Mucosa of stomach (tissue), 1 donor: ENCODE results near the gene TBX10.
"Not testable (repeated sequence)": the region's sequence is repeated elsewhere in the genome, so short reads cannot be mapped to it uniquely, and the experiment has no call there.

Experiments used
- H3K27me3 ChIP-seq: one replicate; pipeline ENCODE4 v1.7.0; 2013; ENCODE audit warnings: mild to moderate bottlenecking, low read length; ENCODE audit not compliant: control insufficient read depth, insufficient read depth
- H3K36me3 ChIP-seq: one replicate; pipeline ENCODE4 v1.7.0; 2013; ENCODE audit warnings: low read length; ENCODE audit not compliant: control insufficient read depth, insufficient read depth
- H3K4me1 ChIP-seq: one replicate; pipeline ENCODE4 v1.7.0; 2013; ENCODE audit warnings: mild to moderate bottlenecking, low read length; ENCODE audit not compliant: control insufficient read depth, insufficient read depth
- H3K4me3 ChIP-seq: one replicate; pipeline ENCODE4 v1.7.0; 2013; ENCODE audit warnings: low read length
- H3K9ac ChIP-seq: one replicate; pipeline ENCODE4 v1.7.0; 2013; ENCODE audit warnings: mild to moderate bottlenecking, low read length, moderate library complexity
- H3K9me3 ChIP-seq: one replicate; pipeline ENCODE4 v1.7.0; 2013; ENCODE audit warnings: mild to moderate bottlenecking, low read length, moderate library complexity; ENCODE audit not compliant: control insufficient read depth
- donor health status: Pancreatic carcinoma.

Gene TBX10

GRCh38 chr11:67604815-67605214, 34.7 kb downstream of the TBX10 start:
- H3K4me1 ChIP-seq: peaks cover 15% of the 10 kb centered on the region
- no peak overlapping the region for H3K9ac ChIP-seq
- no peak overlapping the region for H3K4me3 ChIP-seq
- no peaks in the 10 kb centered on the region for H3K36me3 ChIP-seq
- H3K9me3 ChIP-seq: no peaks in the 10 kb centered on the region
- H3K27me3 ChIP-seq: no peaks in the 10 kb centered on the region

DNA sequence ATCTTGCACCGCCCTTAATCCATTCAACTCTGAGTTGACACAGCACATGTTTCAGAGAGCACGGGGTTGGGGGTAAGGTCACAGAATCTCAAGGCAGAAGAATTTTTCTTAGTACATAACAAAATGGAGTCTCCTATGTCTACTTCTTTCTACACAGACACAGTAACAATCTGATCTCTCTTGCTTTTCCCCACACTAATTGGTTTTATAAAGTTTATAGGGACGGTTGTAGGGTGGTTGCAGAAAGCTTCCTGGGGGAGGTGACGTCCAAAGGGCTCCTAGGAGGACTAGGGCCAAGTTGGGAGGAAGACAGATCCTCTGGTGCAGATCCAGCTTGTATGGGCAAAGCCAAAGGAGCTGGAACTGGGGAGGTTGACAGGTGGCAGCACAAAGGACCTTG, 35.4 kb downstream of the TBX10 start:
- H3K27me3 ChIP-seq, H3K9ac ChIP-seq, H3K36me3 ChIP-seq, H3K4me3 ChIP-seq, H3K9me3 ChIP-seq: not testable (repeated sequence)
- peaks cover 15% of the 10 kb centered on the region for H3K4me1 ChIP-seq

DNA sequence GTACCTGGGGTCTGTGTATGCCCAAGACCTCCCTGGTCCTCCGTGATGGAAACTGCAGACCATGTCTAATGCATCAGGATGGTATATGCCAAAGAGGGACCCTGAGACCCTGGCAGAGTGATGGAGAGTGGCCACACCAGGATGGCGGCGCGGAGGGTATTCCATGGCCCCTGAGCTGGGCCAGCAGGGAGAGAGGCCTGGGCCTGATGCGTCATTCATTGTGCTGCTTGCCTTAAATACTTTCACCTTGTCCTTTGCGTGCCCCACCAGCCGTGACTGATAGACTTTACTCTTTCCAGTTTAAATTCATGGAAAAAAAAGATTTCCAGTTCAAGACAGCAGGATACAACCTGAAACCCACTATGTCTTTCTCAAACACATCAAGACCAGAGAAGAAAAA, 38.5 kb downstream of the TBX10 start:
- Histone ChIP-seq H3K4me1 (no peaks in the 10 kb centered on the region), H3K27me3 (no peaks in the 10 kb centered on the region), H3K9ac (no peak overlapping the region), H3K4me3 (no peak overlapping the region), H3K9me3 (no peaks in the 10 kb centered on the region), H3K36me3 (no peaks in the 10 kb centered on the region)

DNA sequence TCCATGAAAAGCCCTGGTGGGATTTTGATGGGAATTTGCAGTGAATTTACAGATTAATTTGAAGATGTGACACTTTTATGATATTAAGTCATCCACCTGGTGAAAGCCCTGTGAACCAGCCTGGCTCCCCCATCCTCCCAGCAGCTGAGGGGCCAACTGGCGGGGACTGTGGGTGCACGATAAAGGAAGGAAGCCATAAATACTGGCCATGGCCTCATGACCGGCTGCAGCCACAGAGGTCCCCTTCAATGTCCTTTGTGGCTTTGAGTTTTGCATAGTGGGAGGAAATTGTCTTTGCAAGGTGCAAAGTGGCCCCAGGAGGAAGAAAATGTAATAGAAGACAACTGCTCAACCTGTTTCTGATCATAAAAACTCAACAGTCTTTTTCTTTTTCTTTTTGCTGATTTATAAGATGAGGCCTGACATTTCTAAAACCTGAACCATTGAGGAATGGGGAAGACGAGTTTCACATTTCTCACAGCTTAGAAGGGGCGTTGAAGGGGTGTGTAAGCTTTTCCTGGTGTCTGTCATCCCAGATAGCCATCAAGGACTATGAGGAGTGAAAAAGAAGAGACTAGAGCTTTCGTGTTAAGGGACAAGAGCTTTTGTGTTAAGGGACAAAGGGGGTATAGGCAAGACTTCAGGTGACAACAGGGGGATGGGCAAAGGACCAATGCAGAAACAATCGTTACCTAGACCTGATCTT, 39.1 kb downstream of the TBX10 start:
- Histone ChIP-seq H3K4me3 (no peak overlapping the region), H3K4me1 (no peaks in the 10 kb centered on the region), H3K9ac (no peak overlapping the region), H3K36me3 (no peaks in the 10 kb centered on the region), H3K9me3 (no peaks in the 10 kb centered on the region), H3K27me3 (no peaks in the 10 kb centered on the region)

- Histone ChIP-seq H3K9me3 (no peaks in the 10 kb centered on the region), H3K27me3 (no peaks in the 10 kb centered on the region), H3K9ac (no peak overlapping the region), H3K4me1 (no peaks in the 10 kb centered on the region), H3K36me3 (no peaks in the 10 kb centered on the region), H3K4me3 (no peak overlapping the region)
These were observed 40.4 kb downstream of the TBX10 start for GRCh38 chr11:67599149-67599548.

DNA sequence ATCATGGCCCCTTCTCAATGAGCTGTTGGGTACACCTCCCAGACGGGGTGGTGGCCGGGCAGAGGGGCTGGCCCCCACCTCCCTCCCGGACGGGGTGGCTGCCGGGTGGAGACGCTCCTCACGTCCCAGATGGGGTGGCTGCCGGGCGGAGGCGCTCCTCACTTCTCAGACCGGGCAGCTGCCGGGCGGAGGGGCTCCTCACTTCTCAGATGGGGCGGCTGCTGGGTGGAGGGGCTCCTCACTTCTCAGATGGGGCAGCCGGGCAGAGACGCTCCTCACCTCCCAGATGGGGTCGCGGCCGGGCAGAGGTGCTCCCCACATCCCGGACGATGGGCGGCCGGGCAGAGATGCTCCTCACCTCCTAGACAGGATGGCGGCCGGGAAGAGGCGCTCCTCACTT, 41.6 kb downstream of the TBX10 start:
- H3K27me3 ChIP-seq, H3K9ac ChIP-seq, H3K9me3 ChIP-seq, H3K36me3 ChIP-seq, H3K4me1 ChIP-seq, H3K4me3 ChIP-seq: not testable (repeated sequence)

GRCh38 chr11:67597458-67597857, 42.1 kb downstream of the TBX10 start:
- H3K9me3 ChIP-seq, H3K36me3 ChIP-seq, H3K9ac ChIP-seq, H3K4me3 ChIP-seq, H3K4me1 ChIP-seq, H3K27me3 ChIP-seq: not testable (repeated sequence)

GRCh38 chr11:67596753-67597300, 42.7 kb downstream of the TBX10 start:
- Histone ChIP-seq H3K27me3 (no peaks in the 10 kb centered on the region), H3K9me3 (no peaks in the 10 kb centered on the region), H3K9ac (no peak overlapping the region), H3K36me3 (no peaks in the 10 kb centered on the region), H3K4me1 (no peaks in the 10 kb centered on the region), H3K4me3 (no peak overlapping the region)

GRCh38 chr11:67594480-67594879, 45.1 kb downstream of the TBX10 start:
- H3K4me1 ChIP-seq: no peaks in the 10 kb centered on the region
- no peaks in the 10 kb centered on the region for H3K36me3 ChIP-seq
- H3K27me3 ChIP-seq: no peaks in the 10 kb centered on the region
- no peaks in the 10 kb centered on the region for H3K9me3 ChIP-seq
- H3K4me3 ChIP-seq: no peak overlapping the region
- no peak overlapping the region for H3K9ac ChIP-seq

DNA sequence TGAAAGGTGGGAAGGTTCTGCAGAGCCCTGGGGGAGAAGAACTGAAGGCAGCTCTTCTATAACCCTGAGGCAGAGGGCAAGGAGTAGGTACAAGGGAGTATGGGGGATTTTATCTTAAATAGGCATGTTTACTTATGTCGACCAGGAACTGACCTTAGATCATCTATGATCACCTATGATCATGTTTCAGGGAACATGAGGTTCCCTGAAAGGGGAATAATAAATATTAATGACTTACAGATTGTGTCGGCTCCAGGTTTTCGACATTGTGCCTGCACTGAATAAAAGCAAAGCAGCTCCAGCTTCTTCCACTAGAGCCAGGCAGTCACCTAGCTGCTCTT, 46.0 kb downstream of the TBX10 start:
- H3K36me3 ChIP-seq: no peaks in the 10 kb centered on the region
- H3K4me3 ChIP-seq: no peak overlapping the region
- no peaks in the 10 kb centered on the region for H3K4me1 ChIP-seq
- H3K27me3 ChIP-seq: no peaks in the 10 kb centered on the region
- H3K9me3 ChIP-seq: no peaks in the 10 kb centered on the region
- H3K9ac ChIP-seq: no peak overlapping the region

DNA sequence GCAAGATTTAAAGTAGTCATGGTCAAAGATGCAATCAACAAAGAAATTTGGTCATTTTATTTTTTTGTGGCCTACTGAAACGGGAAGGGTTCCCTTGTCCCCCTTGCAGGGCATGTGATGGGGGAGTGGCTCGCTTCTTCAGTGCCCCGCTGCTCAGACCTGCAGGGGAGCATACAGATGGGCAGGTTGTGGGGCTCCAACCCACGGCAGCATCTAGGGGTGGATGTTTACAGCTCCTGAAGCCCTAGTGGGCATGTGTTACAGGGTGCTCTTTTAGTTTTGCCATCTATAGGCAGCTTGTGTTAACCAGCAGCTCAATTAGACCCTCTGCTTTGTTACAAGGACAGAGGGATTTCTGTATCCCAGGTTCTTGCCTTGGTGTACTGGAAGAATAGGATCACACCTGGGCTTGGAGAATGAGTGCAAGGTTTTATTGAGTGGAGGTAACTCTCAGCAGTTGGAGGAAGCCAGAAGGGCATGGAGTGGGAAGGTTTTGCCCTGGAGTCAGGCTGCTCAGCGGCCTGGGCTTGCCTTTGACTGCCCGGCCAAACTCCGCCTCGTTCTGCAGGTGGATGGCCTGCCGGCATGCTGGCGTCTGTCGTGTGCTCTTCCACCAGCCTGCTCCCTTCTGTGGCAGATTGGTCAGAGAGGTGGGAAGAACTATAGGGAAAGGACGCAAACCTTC, 46.5 kb downstream of the TBX10 start:
- H3K27me3 ChIP-seq: no peaks in the 10 kb centered on the region

GRCh38 chr11:67588899-67589415, 50.6 kb downstream of the TBX10 start:
- H3K4me1 ChIP-seq: peaks cover 16% of the 10 kb centered on the region
- not testable (repeated sequence) for H3K4me3 ChIP-seq, H3K9me3 ChIP-seq, H3K27me3 ChIP-seq, H3K9ac ChIP-seq
- peaks cover 18% of the 10 kb centered on the region for H3K36me3 ChIP-seq

More for the DNA sequence above, 46.5 kb downstream of the TBX10 start:
- no peaks in the 10 kb centered on the region for H3K4me1 ChIP-seq
- H3K36me3 ChIP-seq: no peaks in the 10 kb centered on the region
- no peak overlapping the region for H3K4me3 ChIP-seq
- no peaks in the 10 kb centered on the region for H3K9me3 ChIP-seq
- H3K9ac ChIP-seq: no peak overlapping the region
